K562 (cell line): ENCODE measurements around the gene YIF1A. TPM values are rescaled to one million over a fixed set of nuclear protein-coding genes. Genes with fewer than 3 reads are reported as not detected.

Experiments
- AFF1 ChIP-seq, 2 experiments: fragments of 450-650 bp; IDR thresholded peaks; 2 replicates each; pipeline ENCODE4 v1.6.1; 2018; ENCODE audit warnings: mild to moderate bottlenecking in 2 of 2, low read depth in 1 of 2; ENCODE audit not compliant: partially characterized antibody in 2 of 2
- BRCA1 ChIP-seq, 2 experiments: fragments of 450-650 bp in 1 of 2; sonication (generic) in 1 of 2; formaldehyde crosslinking in 1 of 2; IDR thresholded peaks; 2 replicates each; pipeline versions ENCODE4 v1.5.0 to v1.6.1; 2017 to 2020; ENCODE audit warnings: mild to moderate bottlenecking in 1 of 2, missing genetic modification reagents in 1 of 2
- HNRNPK ChIP-seq: fragments of 200-400 bp; formaldehyde crosslinking; IDR thresholded peaks from one replicate; pipeline ENCODE4 v1.6.1; 2018; ENCODE audit warnings: mild to moderate bottlenecking, low read depth, low read length; ENCODE audit not compliant: poor library complexity, severe bottlenecking
- RREB1 ChIP-seq: fragments of 250-450 bp; sonication (Bioruptor Pico); IDR thresholded peaks from 2 replicates; pipeline ENCODE4 v1.4.0; 2020
- SPI1 ChIP-seq: IDR thresholded peaks from 2 replicates; pipeline ENCODE4 v1.6.1; 2011; ENCODE audit warnings: low read depth, low read length, control low read depth, borderline replicate concordance
- SREBF1 ChIP-seq: fragments of 150-350 bp; IDR thresholded peaks from 2 replicates; pipeline ENCODE4 v1.6.1; 2014; ENCODE audit warnings: antibody characterized with exemption, low read depth, low read length, borderline replicate concordance
- TAF1 ChIP-seq: IDR thresholded peaks from 2 replicates; pipeline ENCODE4 v1.6.1; 2011; ENCODE audit warnings: mild to moderate bottlenecking, low read length, moderate library complexity; ENCODE audit not compliant: insufficient read depth, control insufficient read depth, severe bottlenecking; ENCODE audit errors: extremely low read depth
- TBP ChIP-seq: optimal IDR thresholded peaks from 2 replicates; pipeline ENCODE3; 2011; ENCODE audit warnings: low read depth, low read length, improper control_type of control experiment
- USF2 ChIP-seq: sonication (generic); formaldehyde crosslinking; IDR thresholded peaks from 2 replicates; pipeline ENCODE4 v1.5.0; 2020; ENCODE audit warnings: missing genetic modification reagents
- ZBTB12 ChIP-seq: fragments of 250-450 bp; sonication (Bioruptor Pico); IDR thresholded peaks from 2 replicates; pipeline ENCODE4 v1.4.0; 2020
- ZNF12 ChIP-seq: sonication (generic); formaldehyde crosslinking; IDR thresholded peaks from 2 replicates; pipeline ENCODE4 v1.4.0; 2020; ENCODE audit warnings: mild to moderate bottlenecking, missing genetic modification reagents
- polyA plus RNA-seq, 8 experiments: library from polyadenylated mRNA; depleted of rRNA in 4 of 8; stranded (reverse) in 5 of 8; unstranded in 3 of 8; fragments of >200 nt; fragmentation: Nextera tagmentation in 2 of 8; fragmentation: Illumina TruSeq in 1 of 8; extraction: Ambion mirVana in 2 of 8; extraction: Trizol in 1 of 8; gene quantifications; 2 replicates each; pipeline versions ENCODE4 v1.2.1 to v1.2.3, GENCODE V29; 2011 to 2014; ENCODE audit warnings: inconsistent platforms in 1 of 8, missing spikeins in 1 of 8
- total RNA-seq, 7 experiments: library from RNA; depleted of rRNA in 6 of 7; stranded (reverse); fragments of >200 nt in 6 of 7; fragmentation: Illumina TruSeq in 2 of 7; extraction: Trizol in 2 of 7; gene quantifications; 2 replicates each; pipeline versions ENCODE4 v1.2.1 to v1.2.3, GENCODE V29; 2011 to 2021; ENCODE audit warnings: low replicate concordance in 1 of 7
- TF ChIP-seq, protein P1 (sequence below), 3 experiments: IDR thresholded peaks in 2 of 3; conservative IDR thresholded peaks in 1 of 3; 2 replicates each; pipeline ENCODE4 v1.5.1; 2011 to 2012; ENCODE audit warnings: low read length in 3 of 3, mild to moderate bottlenecking in 3 of 3, control low read depth in 2 of 3, improper control_type of control experiment in 1 of 3, inconsistent platforms in 1 of 3, low read depth in 1 of 3, mixed read lengths in 1 of 3, moderate library complexity in 1 of 3; ENCODE audit not compliant: insufficient read depth in 2 of 3

YIF1A gene
- total and polyA plus RNA-seq, 9 of the 15 experiments (the other 6 are each of a cell fraction or from before 2014, with no cell fraction given): 8.6 to 121 (median 77.2) TPM

- TF ChIP-seq BRCA1 (IDR thresholded peaks at IDR 0.05) (no peak), BRCA1 (CRISPR knock-in tag; IDR thresholded peaks at IDR 0.05) (no peak), SREBF1 (no peak), ZNF12 (CRISPR knock-in tag) (0 out of 2 replicates have a peak, but pooled peaks have one; percentile 2), USF2 (CRISPR knock-in tag) (no peak), SPI1 (no peak), ZBTB12 (no peak), TAF1 (no peak), HNRNPK (no peak), TBP (no peak), AFF1 (IDR thresholded peaks at IDR 0.05; ENCODE audit: low read depth in 1 of 2, partially characterized antibody in 2 of 2) (no peak), RREB1 (CRISPR knock-in tag) (0 out of 2 replicates have a peak, but pooled peaks have one; percentile 5)
- TF ChIP-seq, protein P1, sequence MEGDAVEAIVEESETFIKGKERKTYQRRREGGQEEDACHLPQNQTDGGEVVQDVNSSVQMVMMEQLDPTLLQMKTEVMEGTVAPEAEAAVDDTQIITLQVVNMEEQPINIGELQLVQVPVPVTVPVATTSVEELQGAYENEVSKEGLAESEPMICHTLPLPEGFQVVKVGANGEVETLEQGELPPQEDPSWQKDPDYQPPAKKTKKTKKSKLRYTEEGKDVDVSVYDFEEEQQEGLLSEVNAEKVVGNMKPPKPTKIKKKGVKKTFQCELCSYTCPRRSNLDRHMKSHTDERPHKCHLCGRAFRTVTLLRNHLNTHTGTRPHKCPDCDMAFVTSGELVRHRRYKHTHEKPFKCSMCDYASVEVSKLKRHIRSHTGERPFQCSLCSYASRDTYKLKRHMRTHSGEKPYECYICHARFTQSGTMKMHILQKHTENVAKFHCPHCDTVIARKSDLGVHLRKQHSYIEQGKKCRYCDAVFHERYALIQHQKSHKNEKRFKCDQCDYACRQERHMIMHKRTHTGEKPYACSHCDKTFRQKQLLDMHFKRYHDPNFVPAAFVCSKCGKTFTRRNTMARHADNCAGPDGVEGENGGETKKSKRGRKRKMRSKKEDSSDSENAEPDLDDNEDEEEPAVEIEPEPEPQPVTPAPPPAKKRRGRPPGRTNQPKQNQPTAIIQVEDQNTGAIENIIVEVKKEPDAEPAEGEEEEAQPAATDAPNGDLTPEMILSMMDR (IDR thresholded peaks at IDR 0.05 in 2 of 3, conservative IDR thresholded peaks at IDR 0.05 in 1 of 3; ENCODE audit: insufficient read depth in 2 of 3, low read depth in 1 of 3, low read length in 3 of 3): peak in 1 of 3 experiments; percentile 95; a peak in 1 of 6 replicates
Measured at GRCh38 chr11:66311470-66311964, 22.6 kb upstream of the YIF1A start (continued).
